ENCODE data around the gene MRPS18A.

MRPS18A gene

GRCh38 chr6:43698584-43699349 lies 11.2 kb upstream of the MRPS18A start:
- H3K4me3 Mint-ChIP-seq: no peak overlapping the region
- H3K4me1 Mint-ChIP-seq (ENCODE audit: low read depth): peaks cover 25% of the 10 kb centered on the region
- no peak overlapping the region for H3K27ac Mint-ChIP-seq
- H3K27me3 Mint-ChIP-seq: peaks cover 77% of the 10 kb centered on the region
- no peaks in the 10 kb centered on the region for H3K36me3 Mint-ChIP-seq (ENCODE audit: low read depth)
- intact Hi-C loops (cut with micrococcal nuclease): no loop called here
- H3K9me3 Mint-ChIP-seq: no peaks in the 10 kb centered on the region

- H3K27me3 Mint-ChIP-seq: peaks cover 76% of the 10 kb centered on the region
- no peaks in the 10 kb centered on the region for H3K36me3 Mint-ChIP-seq (ENCODE audit: low read depth)
- H3K27ac Mint-ChIP-seq: no peak overlapping the region
- peaks cover 15% of the 10 kb centered on the region for H3K4me1 Mint-ChIP-seq (ENCODE audit: low read depth)
- H3K9me3 Mint-ChIP-seq: no peaks in the 10 kb centered on the region
- H3K4me3 Mint-ChIP-seq: no peak overlapping the region
- intact Hi-C loops (cut with micrococcal nuclease): no loop called here
Observed at GRCh38 chr6:43697421-43697820, 9.8 kb upstream of the MRPS18A start.

GRCh38 chr6:43695967-43696291 lies 8.3 kb upstream of the MRPS18A start:
- no peak overlapping the region for H3K27ac Mint-ChIP-seq
- peaks cover 68% of the 10 kb centered on the region for H3K27me3 Mint-ChIP-seq
- H3K36me3 Mint-ChIP-seq (ENCODE audit: low read depth): no peaks in the 10 kb centered on the region
- H3K4me1 Mint-ChIP-seq (ENCODE audit: low read depth): peaks cover 4% of the 10 kb centered on the region
- H3K4me3 Mint-ChIP-seq: no peak overlapping the region
- intact Hi-C loops (cut with micrococcal nuclease): no loop called here
- H3K9me3 Mint-ChIP-seq: no peaks in the 10 kb centered on the region

GRCh38 chr6:43695215-43695966 lies 7.8 kb upstream of the MRPS18A start:
- intact Hi-C loops (cut with micrococcal nuclease): no loop called here
- peaks cover 64% of the 10 kb centered on the region for H3K27me3 Mint-ChIP-seq
- H3K36me3 Mint-ChIP-seq (ENCODE audit: low read depth): no peaks in the 10 kb centered on the region
- H3K4me3 Mint-ChIP-seq: no peak overlapping the region
- H3K4me1 Mint-ChIP-seq (ENCODE audit: low read depth): no peaks in the 10 kb centered on the region
- H3K9me3 Mint-ChIP-seq: no peaks in the 10 kb centered on the region
- H3K27ac Mint-ChIP-seq: no peak overlapping the region

- Mint-ChIP-seq H3K9me3 (no peaks in the 10 kb centered on the region), H3K36me3 (ENCODE audit: low read depth) (peaks cover 8% of the 10 kb centered on the region), H3K4me1 (ENCODE audit: low read depth) (peaks cover 30% of the 10 kb centered on the region), H3K4me3 (no peak overlapping the region), H3K27me3 (peaks cover 37% of the 10 kb centered on the region), H3K27ac (peak overlapping the region; percentile 3)
- intact Hi-C loops (cut with micrococcal nuclease): no loop called here
Observed at GRCh38 chr6:43689421-43689820, 1.8 kb upstream of the MRPS18A start.

- peaks cover 51% of the 10 kb centered on the region for H3K4me1 Mint-ChIP-seq (ENCODE audit: low read depth)
- H3K4me3 Mint-ChIP-seq: peak overlapping the region; percentile 91
- peaks cover 16% of the 10 kb centered on the region for H3K27me3 Mint-ChIP-seq
- intact Hi-C loops (cut with micrococcal nuclease): no loop called here
- H3K36me3 Mint-ChIP-seq (ENCODE audit: low read depth): peaks cover 21% of the 10 kb centered on the region
- H3K27ac Mint-ChIP-seq: peak overlapping the region; percentile 93
- no peaks in the 10 kb centered on the region for H3K9me3 Mint-ChIP-seq
Observed at GRCh38 chr6:43687079-43687436, 533 bp downstream of the MRPS18A start.

GRCh38 chr6:43683708-43684455 lies 3.7 kb downstream of the MRPS18A start:
- H3K4me3 Mint-ChIP-seq: no peak overlapping the region
- H3K36me3 Mint-ChIP-seq (ENCODE audit: low read depth): peaks cover 53% of the 10 kb centered on the region
- H3K27me3 Mint-ChIP-seq: peaks cover 3% of the 10 kb centered on the region
- intact Hi-C loops (cut with micrococcal nuclease): no loop called here
- H3K27ac Mint-ChIP-seq: no peak overlapping the region
- peaks cover 51% of the 10 kb centered on the region for H3K4me1 Mint-ChIP-seq (ENCODE audit: low read depth)
- H3K9me3 Mint-ChIP-seq: no peaks in the 10 kb centered on the region

GRCh38 chr6:43682724-43683429 lies 4.7 kb downstream of the MRPS18A start:
- H3K36me3 Mint-ChIP-seq (ENCODE audit: low read depth): peaks cover 63% of the 10 kb centered on the region
- no peaks in the 10 kb centered on the region for H3K9me3 Mint-ChIP-seq
- H3K27ac Mint-ChIP-seq: no peak overlapping the region
- H3K4me1 Mint-ChIP-seq (ENCODE audit: low read depth): peaks cover 45% of the 10 kb centered on the region
- no peak overlapping the region for H3K4me3 Mint-ChIP-seq
- intact Hi-C loops (cut with micrococcal nuclease): no loop called here
- H3K27me3 Mint-ChIP-seq: no peaks in the 10 kb centered on the region

- no peak overlapping the region for H3K4me3 Mint-ChIP-seq
- intact Hi-C loops (cut with micrococcal nuclease): no loop called here
- H3K27me3 Mint-ChIP-seq: no peaks in the 10 kb centered on the region
- H3K36me3 Mint-ChIP-seq (ENCODE audit: low read depth): peaks cover 70% of the 10 kb centered on the region
- no peak overlapping the region for H3K27ac Mint-ChIP-seq
- no peaks in the 10 kb centered on the region for H3K9me3 Mint-ChIP-seq
- H3K4me1 Mint-ChIP-seq (ENCODE audit: low read depth): peaks cover 35% of the 10 kb centered on the region
Observed at GRCh38 chr6:43681303-43681702, 6.3 kb downstream of the MRPS18A start.

GRCh38 chr6:43680308-43681200 lies 7.0 kb downstream of the MRPS18A start:
- peaks cover 31% of the 10 kb centered on the region for H3K4me1 Mint-ChIP-seq (ENCODE audit: low read depth)
- H3K36me3 Mint-ChIP-seq (ENCODE audit: low read depth): peaks cover 77% of the 10 kb centered on the region
- no peak overlapping the region for H3K27ac Mint-ChIP-seq

GRCh38 chr6:43679057-43679456 lies 8.5 kb downstream of the MRPS18A start:
- H3K27ac Mint-ChIP-seq: no peak overlapping the region
- peaks cover 92% of the 10 kb centered on the region for H3K36me3 Mint-ChIP-seq (ENCODE audit: low read depth)
- no peaks in the 10 kb centered on the region for H3K27me3 Mint-ChIP-seq
- H3K4me1 Mint-ChIP-seq (ENCODE audit: low read depth): peaks cover 17% of the 10 kb centered on the region
- intact Hi-C loops (cut with micrococcal nuclease): no loop called here
- no peak overlapping the region for H3K4me3 Mint-ChIP-seq
- H3K9me3 Mint-ChIP-seq: no peaks in the 10 kb centered on the region

More at GRCh38 chr6:43680308-43681200, 7.0 kb downstream of the MRPS18A start:
- Mint-ChIP-seq H3K4me3 (no peak overlapping the region), H3K9me3 (no peaks in the 10 kb centered on the region), H3K27me3 (no peaks in the 10 kb centered on the region)
- intact Hi-C loops (cut with micrococcal nuclease): no loop called here

- H3K4me1 Mint-ChIP-seq (ENCODE audit: low read depth): peaks cover 11% of the 10 kb centered on the region
- H3K9me3 Mint-ChIP-seq: no peaks in the 10 kb centered on the region
- intact Hi-C loops (cut with micrococcal nuclease): no loop called here
- H3K4me3 Mint-ChIP-seq: no peak overlapping the region
- peaks cover 99% of the 10 kb centered on the region for H3K36me3 Mint-ChIP-seq (ENCODE audit: low read depth)
- no peak overlapping the region for H3K27ac Mint-ChIP-seq
- H3K27me3 Mint-ChIP-seq: no peaks in the 10 kb centered on the region
Observed at GRCh38 chr6:43678341-43678740, 9.2 kb downstream of the MRPS18A start.

- no peak overlapping the region for H3K27ac Mint-ChIP-seq
- H3K36me3 Mint-ChIP-seq (ENCODE audit: low read depth): peaks cover 99% of the 10 kb centered on the region
- no peak overlapping the region for H3K4me3 Mint-ChIP-seq
- H3K4me1 Mint-ChIP-seq (ENCODE audit: low read depth): peaks cover 5% of the 10 kb centered on the region
- H3K9me3 Mint-ChIP-seq: no peaks in the 10 kb centered on the region
- intact Hi-C loops (cut with micrococcal nuclease): no loop called here
- no peaks in the 10 kb centered on the region for H3K27me3 Mint-ChIP-seq
Observed at GRCh38 chr6:43677759-43678158, 9.8 kb downstream of the MRPS18A start.

All from dendritic cell treated with granulocyte-macrophage colony-stimulating factor and Interleukin-4, amounts not matched to agents 40 ng/mL and 50 ng/mL, for 4 days (primary cell).